ENCODE data around the gene HOXC10. TPM values are rescaled to one million over a fixed set of nuclear protein-coding genes. Genes with fewer than 3 reads are reported as not detected.

HOXC10 gene
- total RNA-seq, 1 experiment from 2014 or later: 3.8 TPM

DNA sequence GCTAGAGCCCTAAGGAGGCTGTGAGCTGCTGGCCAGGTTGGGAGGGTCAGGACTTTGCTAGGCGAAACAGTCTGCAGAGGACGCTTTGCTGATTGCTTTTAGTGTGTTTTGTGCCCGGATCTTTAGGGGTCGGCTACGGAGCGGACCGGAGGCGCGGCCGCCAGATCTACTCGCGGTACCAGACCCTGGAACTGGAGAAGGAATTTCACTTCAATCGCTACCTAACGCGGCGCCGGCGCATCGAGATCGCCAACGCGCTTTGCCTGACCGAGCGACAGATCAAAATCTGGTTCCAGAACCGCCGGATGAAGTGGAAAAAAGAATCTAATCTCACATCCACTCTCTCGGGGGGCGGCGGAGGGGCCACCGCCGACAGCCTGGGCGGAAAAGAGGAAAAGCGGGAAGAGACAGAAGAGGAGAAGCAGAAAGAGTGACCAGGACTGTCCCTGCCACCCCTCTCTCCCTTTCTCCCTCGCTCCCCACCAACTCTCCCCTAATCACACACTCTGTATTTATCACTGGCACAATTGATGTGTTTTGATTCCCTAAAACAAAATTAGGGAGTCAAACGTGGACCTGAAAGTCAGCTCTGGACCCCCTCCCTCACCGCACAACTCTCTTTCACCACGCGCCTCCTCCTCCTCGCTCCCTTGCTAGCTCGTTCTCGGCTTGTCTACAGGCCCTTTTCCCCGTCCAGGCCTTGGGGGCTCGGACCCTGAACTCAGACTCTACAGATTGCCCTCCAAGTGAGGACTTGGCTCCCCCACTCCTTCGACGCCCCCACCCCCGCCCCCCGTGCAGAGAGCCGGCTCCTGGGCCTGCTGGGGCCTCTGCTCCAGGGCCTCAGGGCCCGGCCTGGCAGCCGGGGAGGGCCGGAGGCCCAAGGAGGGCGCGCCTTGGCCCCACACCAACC, 44.8 kb downstream of the HOXC10 start:
- H3K4me3 ChIP-seq (replicated peaks in 1 of 2; ENCODE audit: low read depth in 1 of 2, low read length in 2 of 2): no peak overlapping the region
- CTCF ChIA-PET: no interaction called here

More for the DNA sequence above, 44.8 kb downstream of the HOXC10 start:
- ChIA-PET RAD21 (ENCODE audit: low non-redundant PET in 1 of 2, low total read pairs in 2 of 2, uncharacterized antibody in 2 of 2, unreplicated experiment in 2 of 2) (no interaction called here), POLR2A (no interaction called here)
- no peak overlapping the region for H3K4me2 ChIP-seq (ENCODE audit: low read length)
- ATAC-seq (no peak), DNase-seq (ENCODE audit: low read depth, low spot score) (no peak)
- no TSS peak for BruUV-seq (replicated peaks)
- H3K27ac ChIP-seq (ENCODE audit: low read depth, low read length): no peak overlapping the region
- H3K9ac ChIP-seq (ENCODE audit: low read length): no peak overlapping the region
- TF ChIP-seq ZFX (IDR thresholded peaks at IDR 0.05) (no peak), JUND (IDR thresholded peaks at IDR 0.05) (no peak), TCF7L2 (IDR thresholded peaks at IDR 0.05; ENCODE audit: borderline replicate concordance, extremely low read depth, insufficient read depth, insufficient read length) (no peak), FOSL1 (IDR thresholded peaks at IDR 0.05; ENCODE audit: low read depth) (no peak), POLR2A (IDR thresholded peaks at IDR 0.05; ENCODE audit: borderline replicate concordance, extremely low read depth, insufficient read depth, insufficient read length) (no peak), SP1 (IDR thresholded peaks at IDR 0.05; ENCODE audit: low read depth) (no peak), ZBTB33 (IDR thresholded peaks at IDR 0.05; ENCODE audit: extremely low read depth, insufficient replicate concordance, low read length) (no peak), EZH2phosphoT487 (IDR thresholded peaks at IDR 0.05; ENCODE audit: borderline replicate concordance) (no peak), POLR2AphosphoS5 (IDR thresholded peaks at IDR 0.05; ENCODE audit: low read depth, low read length) (no peak), EZH2 (IDR thresholded peaks at IDR 0.05) (no peak)
- intact Hi-C loops (cut with micrococcal nuclease): loop anchor here (5.0 kb wide), 1 partner anchor 108 kb away; no protein-coding TSS in a partner anchor
- no peaks in the 10 kb centered on the region for H3K36me3 ChIP-seq (ENCODE audit: control insufficient read depth in 1 of 2, insufficient read depth in 2 of 2, low read length in 2 of 2)
- no peaks in the 10 kb centered on the region for H3K27me3 ChIP-seq (ENCODE audit: insufficient read depth, low read length)
- H3K79me2 ChIP-seq (ENCODE audit: insufficient read depth, low read length): no peaks in the 10 kb centered on the region
- no peak overlapping the region for H2AFZ ChIP-seq (ENCODE audit: low read depth, low read length, poor library complexity, severe bottlenecking)
- H3K9me2 ChIP-seq (ENCODE audit: insufficient read depth): no peaks in the 10 kb centered on the region
- H3K9me3 ChIP-seq (ENCODE audit: control insufficient read depth in 1 of 2, insufficient read depth in 1 of 2, low read depth in 1 of 2, low read length in 2 of 2): no peaks in the 10 kb centered on the region
- H3K4me1 ChIP-seq (ENCODE audit: control insufficient read depth in 1 of 2, insufficient read depth in 2 of 2, low read length in 2 of 2): peaks cover 7 to 20% of the 10 kb centered on the region in 2 experiments
- H4K20me1 ChIP-seq (ENCODE audit: insufficient read depth): no peaks in the 10 kb centered on the region
